ENCODE measurements around the gene TENM4. TPM values are rescaled to one million over a fixed set of nuclear protein-coding genes. Genes with fewer than 3 reads are reported as not detected.

The TENM4 gene
- total and polyA plus RNA-seq, 2 of the 13 experiments (the other 11 are each of a cell fraction or from before 2014, with no cell fraction given) = not detected

- TF ChIP-seq KIAA2018 (CRISPR knock-in tag; IDR thresholded peaks at IDR 0.05; ENCODE audit: borderline replicate concordance) = no peak
Observed at GRCh38 chr11:78786746-78787145, 654.1 kb downstream of the TENM4 start (continued).

GRCh38 chr11:78786086-78786485 lies 654.7 kb downstream of the TENM4 start:
- DNase-seq (ENCODE audit: low spot score) = no peak
- TF ChIP-seq ZXDC (CRISPR knock-in tag; IDR thresholded peaks at IDR 0.05) (no peak), HNF1B (CRISPR knock-in tag; IDR thresholded peaks at IDR 0.05) (no peak), PPARG (CRISPR knock-in tag; conservative IDR thresholded peaks at IDR 0.05) (no peak), ATF7 (IDR thresholded peaks at IDR 0.05) (no peak), ATF7 (CRISPR knock-in tag; IDR thresholded peaks at IDR 0.05) (no peak), HNRNPL (IDR thresholded peaks at IDR 0.05; ENCODE audit: low read depth, low read length) (no peak), ZKSCAN5 (CRISPR knock-in tag; IDR thresholded peaks at IDR 0.05) (no peak)
- ChIA-PET CTCF (ENCODE audit: low intra/inter-chr PET ratio, low total read pairs) (no interaction called here), POLR2A (no interaction called here)
- H3K4me2 ChIP-seq (ENCODE audit: low read depth, low read length) = no peak overlapping the region
- in situ Hi-C loops (cut with HindIII; ENCODE audit: extremely low pct_ligation_motif_present, low pct_unique_long_range_greater_than_20kb) (no loop called here), intact Hi-C loops (cut with micrococcal nuclease; ENCODE audit: unreplicated experiment) (no loop called here)
- H3K4me3 ChIP-seq (replicated peaks in 1 of 3; ENCODE audit: insufficient read depth in 1 of 3, low read depth in 2 of 3, low read length in 3 of 3) = no peak overlapping the region
- H4K20me1 ChIP-seq (ENCODE audit: insufficient read depth, low read length) = no peaks in the 10 kb centered on the region
- WGBS (ENCODE audit: low lambda C conversion rate) = 2% methylated on average over 5 of the region's 5 CpGs
- H3K36me3 ChIP-seq (replicated peaks in 1 of 2; ENCODE audit: control insufficient read depth in 1 of 2, insufficient read depth in 2 of 2, low read length in 2 of 2) = no peaks in the 10 kb centered on the region
- H3K27me3 ChIP-seq (ENCODE audit: control insufficient read depth in 1 of 2, insufficient read depth in 2 of 2, low read length in 2 of 2) = peaks cover 2 to 8% of the 10 kb centered on the region in 2 experiments; a peak in 3 of 5 replicates
- H3K4me1 ChIP-seq (ENCODE audit: insufficient read depth, low read length) = no peaks in the 10 kb centered on the region
- no peak overlapping the region for H3K9ac ChIP-seq (ENCODE audit: insufficient read depth, low read depth, low read length)
- H3K9me3 ChIP-seq (ENCODE audit: low read length) = no peaks in the 10 kb centered on the region
- no peaks in the 10 kb centered on the region for H3K79me2 ChIP-seq (ENCODE audit: insufficient read depth, low read length)
- no peak for ATAC-seq
- no peak for FAIRE-seq
- H3K27ac ChIP-seq (ENCODE audit: extremely low read length, insufficient read depth, low read length) = no peak overlapping the region
- no peak overlapping the region for H2AFZ ChIP-seq (ENCODE audit: low read length)
- BruUV-seq (replicated peaks) = no TSS peak

Data from HepG2 (cell line).